ENCODE data around the gene KCNK7.

Gene KCNK7

DNA sequence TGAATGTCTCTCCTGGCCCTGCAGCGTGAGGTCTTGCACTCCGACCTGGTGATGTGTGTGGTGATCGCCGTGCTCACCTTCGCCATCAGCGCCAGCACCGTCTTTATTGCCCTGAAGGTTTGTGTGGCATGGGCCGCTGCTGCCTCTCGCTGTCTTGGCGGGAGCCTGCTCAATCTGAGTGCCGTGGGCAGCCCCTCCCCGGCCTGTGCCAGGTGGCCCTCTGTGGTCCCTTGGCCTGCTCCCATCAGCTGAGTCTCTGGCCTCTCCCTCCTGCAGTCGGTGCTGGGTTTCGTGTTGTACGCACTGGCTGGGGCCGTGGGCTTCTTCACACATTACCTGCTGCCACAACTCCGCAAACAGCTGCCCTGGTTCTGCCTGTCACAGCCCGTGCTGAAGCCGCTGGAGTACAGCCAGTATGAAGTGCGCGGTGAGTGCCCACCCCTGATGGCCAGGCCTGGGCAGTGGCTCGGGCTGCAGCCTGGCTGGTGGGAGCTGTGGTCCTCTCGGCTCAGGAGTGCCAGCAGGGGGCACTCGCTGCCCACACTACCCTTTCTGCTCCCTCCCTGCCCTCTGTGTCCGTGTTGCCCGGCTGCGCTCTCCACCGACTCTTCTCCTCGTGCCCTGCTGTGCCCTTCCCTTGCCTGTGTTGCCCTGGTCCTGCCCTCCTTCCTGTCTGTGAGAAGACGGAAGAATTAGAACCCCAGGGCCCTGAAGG lies 30.2 kb upstream of the KCNK7 start:
- peak; percentile 55 for DNase-seq

DNA sequence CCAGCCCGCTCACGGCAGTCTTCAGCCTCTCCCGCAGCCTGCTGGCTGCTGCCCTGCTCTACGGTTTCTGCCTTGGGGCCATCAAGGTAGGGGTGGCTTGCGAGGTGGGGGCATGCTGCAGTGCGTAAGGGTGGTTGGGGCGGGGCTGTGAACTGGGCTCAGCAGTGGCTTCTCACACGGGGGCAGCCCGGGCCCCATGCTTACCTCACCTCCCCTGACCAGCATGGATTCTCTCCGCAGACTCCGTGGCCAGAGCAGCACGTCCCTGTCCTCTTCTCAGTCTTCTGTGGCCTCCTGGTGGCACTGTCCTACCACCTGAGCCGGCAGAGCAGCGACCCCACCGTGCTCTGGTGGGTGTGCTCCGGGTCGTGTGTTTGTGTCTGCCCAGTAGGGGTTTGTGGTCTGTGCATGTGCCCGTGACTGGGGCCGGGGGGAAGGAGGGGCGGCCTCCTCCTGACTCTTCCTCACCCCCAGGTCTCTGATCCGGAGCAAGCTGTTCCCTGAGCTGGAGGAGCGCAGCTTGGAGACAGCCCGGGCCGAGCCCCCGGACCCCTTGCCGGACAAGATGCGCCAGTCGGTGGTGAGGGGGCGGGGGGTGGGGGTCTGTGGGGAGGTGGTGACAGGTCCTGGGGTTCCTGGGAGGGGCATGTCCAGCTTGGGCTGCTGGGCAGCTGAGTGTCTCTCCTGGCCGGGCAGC lies 29.5 kb upstream of the KCNK7 start:
- no peak for DNase-seq

GRCh38 chr11:65623852-65624616 lies 28.4 kb upstream of the KCNK7 start:
- DNase-seq = no peak

- no peak for DNase-seq
These were observed 27.6 kb upstream of the KCNK7 start for GRCh38 chr11:65623177-65623576.

GRCh38 chr11:65622011-65622410 lies 26.4 kb upstream of the KCNK7 start:
- no peak for DNase-seq

GRCh38 chr11:65621460-65621859 lies 25.9 kb upstream of the KCNK7 start:
- DNase-seq = no peak

DNA sequence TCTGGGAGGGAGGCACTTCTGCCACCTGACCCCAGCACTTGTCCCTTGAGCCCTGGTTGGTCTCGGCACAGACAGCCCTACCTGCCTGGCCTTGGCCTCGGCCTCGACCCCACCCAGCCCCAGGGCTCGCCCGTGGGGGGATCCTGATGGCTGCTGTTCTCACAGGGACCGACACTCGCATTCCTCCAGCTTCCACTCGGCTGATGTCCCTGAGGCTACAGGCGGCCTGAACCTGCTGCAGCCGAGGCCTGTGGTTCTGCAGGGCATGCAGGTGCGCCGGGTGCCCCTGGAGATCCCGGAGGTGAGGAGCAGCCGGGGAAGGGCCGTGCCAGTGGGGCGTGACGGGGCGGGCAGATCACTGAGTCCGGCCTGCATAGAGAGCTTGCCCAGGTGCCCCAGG lies 25.1 kb upstream of the KCNK7 start:
- no peak for DNase-seq

- no peak for DNase-seq
These were observed 23.8 kb upstream of the KCNK7 start for GRCh38 chr11:65619281-65619928.

DNA sequence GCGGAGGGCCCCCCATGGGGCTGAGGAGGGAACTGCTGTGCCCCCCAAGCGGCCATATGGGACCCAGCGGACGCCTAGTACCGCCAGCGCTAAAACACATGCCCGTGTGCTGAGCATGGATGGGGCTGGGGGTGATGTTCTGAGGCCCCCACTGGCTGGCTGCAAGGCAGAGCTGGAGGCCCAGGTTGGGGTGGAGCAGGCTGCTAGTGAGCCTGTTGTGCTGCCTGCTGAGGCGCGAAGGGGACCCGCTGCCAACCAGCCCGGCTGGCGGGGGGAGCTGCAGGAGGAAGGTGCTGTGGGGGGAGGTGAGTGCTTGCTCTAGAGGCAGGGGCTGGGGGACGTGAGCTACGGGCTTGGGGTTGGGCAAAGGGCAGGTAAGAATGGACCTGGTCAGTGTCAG lies 23.2 kb upstream of the KCNK7 start:
- no peak for DNase-seq

- DNase-seq = no peak
These were observed 22.6 kb upstream of the KCNK7 start for GRCh38 chr11:65617990-65618751.

- no peak for DNase-seq
These were observed 21.7 kb upstream of the KCNK7 start for GRCh38 chr11:65617136-65617850.

DNA sequence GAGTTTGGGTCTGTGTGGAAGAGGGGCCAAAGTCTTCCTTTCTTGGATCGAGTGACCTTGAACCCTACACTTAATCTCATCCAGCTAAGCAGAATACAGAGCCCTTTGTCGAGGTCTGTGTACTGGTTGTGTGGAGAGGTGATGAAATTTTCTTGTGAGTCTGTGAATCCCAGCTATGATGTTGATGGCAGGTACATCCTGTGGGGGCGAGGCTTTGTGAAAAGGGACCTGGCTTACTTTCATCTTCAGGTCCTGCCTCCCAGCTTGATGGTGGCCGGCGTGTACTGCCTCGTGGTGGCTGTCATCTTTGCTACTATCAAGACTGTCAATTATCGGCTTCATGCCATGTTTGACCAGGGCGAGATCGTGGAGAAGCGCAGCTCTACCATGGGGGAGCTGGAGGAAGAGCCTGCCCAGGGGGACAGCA lies 21.0 kb upstream of the KCNK7 start:
- no peak for DNase-seq

DNA sequence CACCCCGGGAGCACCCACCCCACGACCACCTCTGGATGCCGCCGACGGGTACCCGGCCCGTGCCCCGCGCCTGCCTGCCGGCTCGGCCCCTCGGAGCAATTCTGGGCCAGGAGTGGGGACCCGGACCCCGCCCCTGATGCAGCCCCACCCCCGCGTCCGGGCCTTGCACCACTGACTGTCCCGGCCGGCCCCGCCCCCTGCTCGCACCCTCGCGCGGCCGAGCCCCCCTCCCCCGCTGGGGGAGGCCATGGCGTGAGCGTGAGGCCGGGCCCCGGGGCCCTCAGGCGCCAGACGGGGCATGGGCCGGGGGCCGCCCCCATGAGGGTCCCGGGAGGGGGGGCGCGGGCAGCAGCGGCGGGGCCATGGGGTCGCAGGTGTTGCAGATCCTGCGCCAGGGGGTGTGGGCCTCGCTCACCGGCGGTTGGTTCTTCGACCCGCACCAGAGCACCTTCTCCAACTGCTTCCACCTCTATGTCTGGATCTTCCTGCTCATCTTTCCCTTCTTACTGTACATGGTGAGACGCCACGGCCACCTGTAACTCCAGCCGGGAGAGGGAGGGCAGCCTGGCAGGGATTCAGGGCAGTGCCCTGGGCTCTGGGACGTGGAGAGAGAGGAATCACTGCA lies 20.5 kb upstream of the KCNK7 start:
- DNase-seq = peak; percentile 49

GRCh38 chr11:65615229-65615949 lies 19.8 kb upstream of the KCNK7 start, which contains the start of gene PCNX3:
PCNX3 (plus strand) TSS chr11:65615776; CDS start chr11:65616312, 536 bp downstream.
- DNase-seq = peak; percentile 99

- no peak for DNase-seq
These were observed 17.7 kb upstream of the KCNK7 start for GRCh38 chr11:65613091-65613928.

DNA sequence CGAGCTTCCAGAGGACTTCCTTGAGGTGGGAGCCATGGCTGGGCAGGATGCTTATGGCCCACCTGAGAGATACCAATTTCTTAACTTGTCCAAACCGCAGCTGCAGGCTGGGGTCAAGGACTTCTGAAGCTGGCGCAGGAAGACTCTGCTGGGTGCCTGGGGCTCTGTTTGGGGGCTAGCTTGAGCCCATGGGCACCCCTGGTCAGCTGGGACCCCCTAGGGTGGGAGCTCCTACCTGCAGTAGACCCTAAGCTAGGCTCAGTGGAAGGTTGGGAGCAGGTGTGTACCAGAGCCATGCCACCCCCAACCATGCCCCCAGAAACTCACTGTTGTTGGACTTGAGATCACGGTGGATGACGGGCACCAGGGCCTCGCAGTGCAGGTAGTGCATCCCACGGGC lies 17.1 kb upstream of the KCNK7 start:
- DNase-seq = no peak

DNA sequence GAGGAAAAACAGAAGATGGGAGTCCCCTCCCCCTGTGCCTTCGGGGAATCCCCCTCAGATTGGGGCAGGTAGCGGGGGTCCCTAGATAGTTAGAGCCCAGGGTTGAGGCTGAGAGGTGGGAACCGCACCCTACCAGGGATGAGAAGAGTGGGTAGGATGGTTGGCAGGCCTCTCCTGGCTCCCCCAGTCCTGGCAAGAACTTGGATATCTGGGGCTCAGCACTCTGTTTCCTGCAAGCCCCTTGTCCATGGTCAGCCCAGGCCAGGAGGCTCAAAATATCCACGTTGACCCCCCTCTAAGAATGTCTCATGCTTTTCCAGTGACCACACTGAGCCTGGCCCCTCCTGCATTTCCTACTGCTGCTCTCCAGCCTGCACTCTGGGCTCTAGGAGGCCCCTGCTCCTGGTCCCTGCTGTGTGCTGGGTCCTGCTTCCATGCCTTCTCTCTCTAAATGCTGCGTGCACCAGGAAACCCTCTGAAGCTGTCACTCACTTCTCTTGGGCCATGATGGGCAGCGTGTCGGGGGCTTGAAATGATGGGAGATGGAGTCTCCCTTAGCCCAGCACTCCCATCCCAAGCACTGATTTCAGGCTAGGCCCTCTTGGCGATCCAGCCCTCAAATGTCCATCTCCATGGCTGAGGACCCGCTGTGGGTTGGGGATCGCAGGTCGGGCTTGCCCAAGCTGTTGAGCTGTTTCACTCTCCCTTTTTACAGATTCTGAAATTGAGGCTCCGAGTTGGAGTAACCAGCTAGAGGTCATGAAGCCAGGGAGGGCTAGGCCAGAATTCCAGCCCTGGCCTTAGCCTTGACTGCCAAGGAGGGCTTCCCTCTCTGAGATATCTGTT lies 16.4 kb upstream of the KCNK7 start:
- no peak for DNase-seq

GRCh38 chr11:65611028-65611757 lies 15.6 kb upstream of the KCNK7 start:
- DNase-seq = no peak
